HG02970 (cell line): ENCODE data around the gene EVI5.
"Not testable (repeated sequence)": the region's sequence is repeated elsewhere in the genome, so short reads cannot be mapped to it uniquely, and the experiment has no call there.

Source experiments
- ATAC-seq: cut with Tn5 transposase; IDR thresholded peaks from one replicate; pipeline ENCODE4 v1.9.1; 2021; ENCODE audit warnings: mild to moderate bottlenecking, moderate library complexity, moderate number of reproducible peaks; ENCODE audit not compliant: unreplicated experiment, low FRiP score

Gene EVI5

GRCh38 chr1:92707292-92707691 is 77.6 kb downstream of the EVI5 start:
- ATAC-seq = no peak

GRCh38 chr1:92705446-92705845 is 79.5 kb downstream of the EVI5 start:
- ATAC-seq = no peak

GRCh38 chr1:92701147-92701546 is 83.8 kb downstream of the EVI5 start:
- ATAC-seq = no peak

GRCh38 chr1:92698932-92699331 is 86.0 kb downstream of the EVI5 start:
- ATAC-seq = no peak

DNA sequence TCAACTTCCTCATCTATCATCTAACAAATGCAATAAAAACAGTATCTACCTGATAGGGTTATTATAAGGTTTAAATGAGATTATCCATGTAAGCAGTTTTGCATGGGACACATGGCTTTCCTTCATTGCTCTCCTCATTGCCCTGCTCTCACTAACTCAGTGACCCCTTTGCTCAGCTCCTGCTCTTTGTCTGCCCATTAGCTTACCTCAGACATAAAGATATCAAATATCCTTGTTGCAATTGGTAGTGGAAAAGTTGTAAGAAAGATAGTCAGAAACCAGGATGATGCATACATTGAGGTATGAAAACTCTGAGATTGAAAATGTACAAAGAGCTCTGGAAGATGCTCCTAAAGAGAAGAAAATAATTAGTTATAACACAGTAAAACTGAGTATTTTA is 89.8 kb downstream of the EVI5 start:
- ATAC-seq = no peak

GRCh38 chr1:92691925-92692324 is 93.0 kb downstream of the EVI5 start:
- ATAC-seq = no peak

DNA sequence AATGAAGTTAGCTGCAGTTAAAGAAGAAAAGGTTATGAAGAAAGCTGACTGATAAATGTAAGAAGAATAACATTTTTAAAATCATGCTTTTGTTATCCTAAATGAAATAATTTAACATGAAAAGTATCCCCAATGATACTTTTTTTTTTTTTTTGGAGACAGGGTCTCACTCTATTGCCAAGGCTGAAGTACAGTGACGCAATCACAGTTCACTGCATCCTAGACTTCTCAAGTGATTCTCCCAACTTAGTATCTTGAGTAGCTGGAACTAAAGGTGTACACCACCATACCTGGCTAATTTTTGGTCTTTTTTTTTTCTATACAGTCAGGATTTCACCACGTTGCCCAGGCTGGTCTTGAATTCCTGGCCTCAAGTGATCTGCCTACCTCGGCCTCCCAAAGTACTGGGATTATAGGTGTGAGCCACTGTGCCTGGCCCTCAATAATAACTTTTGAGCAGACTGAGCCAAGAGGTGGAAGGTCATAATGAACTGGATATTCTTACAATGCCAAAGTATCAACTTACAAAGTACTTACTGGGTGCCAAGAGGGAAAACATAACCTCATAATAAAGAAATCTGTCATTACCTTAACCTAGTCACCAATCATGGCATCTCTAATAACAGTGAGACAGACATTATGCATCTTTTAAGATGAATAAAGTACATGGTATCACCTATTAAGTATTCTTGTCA is 94.5 kb downstream of the EVI5 start:
- ATAC-seq = no peak

DNA sequence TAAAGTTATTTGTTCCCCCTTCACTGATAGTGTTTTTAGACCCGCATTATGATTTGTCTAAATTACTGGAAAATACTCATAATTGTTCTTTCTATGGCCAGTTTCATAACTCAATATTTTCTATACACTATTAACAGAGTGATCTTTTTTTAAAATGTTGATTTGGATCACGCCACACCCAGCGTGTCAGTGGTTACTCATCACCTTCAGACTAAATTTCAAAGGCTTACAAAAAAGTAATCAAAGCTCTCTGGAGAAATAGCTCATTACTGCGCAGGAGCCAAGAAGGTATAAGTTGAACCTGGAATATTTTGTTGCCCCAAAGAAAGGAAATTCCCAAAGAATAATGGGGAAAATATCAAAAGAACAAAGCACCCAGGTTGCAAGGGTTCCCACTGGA is 104.9 kb downstream of the EVI5 start:
- no peak for ATAC-seq

GRCh38 chr1:92663775-92664174 is 121.1 kb downstream of the EVI5 start:
- ATAC-seq = no peak

- no peak for ATAC-seq
Observed at GRCh38 chr1:92662048-92662447, 122.9 kb downstream of the EVI5 start.

- no peak for ATAC-seq
Observed at GRCh38 chr1:92657701-92658100, 127.2 kb downstream of the EVI5 start.

DNA sequence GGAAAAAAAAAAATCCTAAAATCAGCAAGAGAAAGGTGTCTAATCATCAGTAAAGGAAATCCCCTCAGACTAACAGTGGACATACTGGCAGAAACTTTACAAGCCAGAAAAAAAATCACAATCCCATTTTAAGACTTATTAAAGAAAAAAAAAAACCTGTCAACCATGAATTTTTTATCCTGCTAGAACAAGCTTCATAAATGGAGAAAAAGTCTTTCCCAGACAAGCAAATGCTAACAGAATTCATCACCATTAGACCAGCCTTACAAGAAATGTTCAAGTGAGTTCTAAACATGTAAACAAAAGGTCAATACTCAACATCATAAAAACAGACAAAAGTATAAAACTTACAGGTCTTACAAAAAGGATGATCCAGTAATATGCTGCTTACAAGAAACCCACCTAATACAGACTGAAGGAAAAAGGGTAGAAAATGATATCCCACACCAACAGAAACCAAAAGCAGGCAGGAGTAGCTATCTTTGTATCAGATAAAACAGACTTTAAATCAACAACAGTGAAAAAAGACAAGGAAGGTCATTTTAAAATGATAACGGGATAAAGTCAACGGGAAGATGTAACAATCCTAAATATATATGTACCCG is 129.6 kb downstream of the EVI5 start:
- no peak for ATAC-seq

- no peak for ATAC-seq
Observed at GRCh38 chr1:92653605-92654381, 131.1 kb downstream of the EVI5 start.

DNA sequence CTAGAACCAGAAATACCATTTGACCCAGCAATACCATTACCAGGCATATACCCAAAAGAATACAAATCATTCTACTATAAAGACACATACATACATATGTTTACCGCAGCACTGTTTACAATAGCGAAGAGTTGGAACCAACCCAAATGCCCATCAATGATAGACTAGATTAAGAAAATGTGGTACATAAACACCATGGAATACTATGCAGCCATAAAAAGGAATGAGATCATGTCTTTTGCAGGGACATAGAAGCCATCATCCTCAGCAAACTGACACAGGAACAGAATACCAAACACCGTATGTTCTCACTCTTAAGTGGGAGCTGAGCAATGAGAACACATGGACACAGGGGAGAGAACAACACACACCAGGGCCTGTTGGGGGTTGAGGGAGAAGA is 144.2 kb downstream of the EVI5 start:
- ATAC-seq = not testable (repeated sequence)

DNA sequence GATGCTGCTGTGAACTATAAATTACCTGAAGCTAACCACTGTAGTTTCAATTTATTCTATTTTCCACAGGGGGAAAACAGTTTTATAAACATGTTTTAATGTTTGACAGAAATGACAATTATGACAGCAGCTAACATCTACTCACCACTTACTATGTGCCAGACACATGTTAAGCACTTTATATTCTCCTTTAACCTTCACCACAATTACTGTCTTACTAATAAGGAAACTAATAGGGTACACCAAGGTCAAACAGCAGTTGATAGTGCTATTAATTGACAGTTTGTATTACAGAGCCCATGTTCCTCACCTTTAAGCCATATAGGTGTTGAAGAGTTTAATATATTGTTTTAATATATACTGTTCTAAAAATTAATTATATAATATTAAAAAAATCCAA is 146.4 kb downstream of the EVI5 start:
- no peak for ATAC-seq

DNA sequence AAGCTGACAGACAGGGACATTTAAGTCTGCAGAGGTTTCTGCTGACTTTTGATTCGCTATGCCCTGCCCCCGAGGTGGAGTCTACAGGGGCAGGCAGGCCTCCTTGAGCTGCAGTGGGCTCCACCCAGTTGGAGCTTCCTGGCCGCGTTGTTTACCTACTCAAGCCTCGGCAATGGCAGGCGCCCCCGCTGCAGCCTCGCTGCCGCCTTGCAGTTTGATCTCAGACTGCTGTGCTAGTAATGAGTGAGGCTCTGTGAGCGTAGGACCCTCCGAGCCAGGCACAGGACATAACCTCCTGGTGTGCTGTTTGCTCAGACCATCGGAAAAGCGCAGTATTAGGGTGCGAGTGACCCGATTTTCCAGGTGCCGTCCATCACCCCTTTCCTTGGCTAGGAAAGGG is 149.7 kb downstream of the EVI5 start:
- ATAC-seq = not testable (repeated sequence)

GRCh38 chr1:92623187-92623778 is 161.6 kb downstream of the EVI5 start:
- no peak for ATAC-seq

DNA sequence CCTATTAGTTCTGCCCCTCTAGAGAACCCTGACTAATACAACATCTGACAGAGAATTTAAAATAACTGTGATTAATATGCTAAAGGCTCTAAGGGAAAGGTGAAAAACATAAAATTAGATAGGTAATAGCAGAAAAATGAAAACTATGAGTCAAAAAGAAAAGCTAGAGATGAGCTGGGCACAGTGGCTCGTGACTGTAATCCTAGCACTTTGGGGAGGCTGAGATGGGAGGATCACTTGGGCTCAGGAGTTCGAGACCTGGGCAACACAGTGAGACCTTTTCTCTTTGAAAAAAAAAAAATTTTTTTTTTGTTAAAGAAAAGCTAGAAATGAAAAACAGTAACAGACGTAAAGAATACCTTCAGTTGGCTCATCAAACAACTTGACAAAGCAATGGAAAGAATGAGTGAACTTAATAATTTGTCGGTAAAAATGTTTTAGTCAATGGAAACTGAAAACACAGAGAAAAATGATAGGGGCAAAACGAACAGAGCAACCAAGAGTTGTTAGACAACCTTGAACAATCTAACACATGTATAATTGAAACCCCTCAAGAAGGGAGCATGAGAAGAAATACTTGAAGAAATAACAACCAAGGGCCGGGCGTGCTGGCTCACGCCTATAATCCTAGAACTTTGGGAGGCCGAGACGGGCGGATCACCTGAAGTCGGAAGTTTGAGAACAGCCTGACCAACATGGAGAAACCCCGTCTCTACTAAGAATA is 165.3 kb downstream of the EVI5 start:
- no peak for ATAC-seq

- no peak for ATAC-seq
Observed at GRCh38 chr1:92601044-92601443, 183.9 kb downstream of the EVI5 start.

GRCh38 chr1:92599184-92599583 is 185.7 kb downstream of the EVI5 start:
- ATAC-seq = no peak

DNA sequence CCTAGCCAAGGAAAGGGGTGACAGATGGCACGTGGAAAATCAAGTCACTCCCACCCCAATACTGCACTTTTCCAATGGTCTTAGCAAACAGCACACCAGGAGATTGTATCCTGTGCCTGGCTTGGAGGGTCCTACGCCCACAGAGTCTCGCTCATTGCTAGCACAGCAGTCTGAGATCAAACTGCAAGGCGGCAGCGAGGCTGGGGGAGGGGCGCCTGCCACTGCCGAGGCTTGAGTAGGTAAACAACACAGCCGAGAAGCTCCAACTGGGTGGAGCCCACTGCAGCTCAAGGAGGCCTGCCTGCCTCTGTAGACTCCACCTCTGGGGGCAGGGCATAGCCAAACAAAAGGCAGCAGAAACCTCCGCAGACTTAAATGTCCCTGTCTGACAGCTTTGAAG is 195.5 kb downstream of the EVI5 start:
- ATAC-seq = not testable (repeated sequence)
